Vagina (tissue), 2 donors: Measurements from ENCODE around the gene MRGPRE. TPM values are rescaled to one million over a fixed set of nuclear protein-coding genes. Genes with fewer than 3 reads are reported as not detected.

Source experiments
- DNase-seq, 2 donors: peaks; one replicate each; pipeline ENCODE4 v3.0.0-alpha.2; 2017; ENCODE audit errors: extremely low spot score in 2 of 2
- H3K27ac ChIP-seq: fragments of 200-600 bp; sonication (generic); one replicate; pipeline ENCODE4 v1.5.1; 2019
- H3K27me3 ChIP-seq: fragments of 200-600 bp; sonication (generic); one replicate; pipeline ENCODE4 v1.5.1; 2019
- H3K36me3 ChIP-seq, 2 donors: fragments of 200-600 bp; sonication (generic); one replicate each; pipeline ENCODE4 v1.5.1; 2017 to 2019
- H3K4me1 ChIP-seq: fragments of 200-600 bp; sonication (generic); one replicate; pipeline ENCODE4 v1.5.1; 2019
- H3K4me3 ChIP-seq, 2 donors: fragments of 200-600 bp; sonication (generic); 1 replicate in 1 of 2; 2 replicates in 1 of 2; pipeline ENCODE4 v1.5.1; 2016 to 2019
- H3K9me3 ChIP-seq: fragments of 200-600 bp; sonication (generic); one replicate; pipeline ENCODE4 v1.5.1; 2019
- CTCF ChIP-seq, 3 experiments: fragments of 450-650 bp in 2 of 3; fragments of 200-600 bp in 1 of 3; sonication (generic) in 1 of 3; IDR thresholded peaks; one replicate each; pipeline ENCODE4 v1.5.1; 2017 to 2019; ENCODE audit warnings: antibody characterized with exemption in 3 of 3, mild to moderate bottlenecking in 2 of 3, moderate library complexity in 2 of 3
- POLR2A ChIP-seq, 2 donors: fragments of 450-650 bp; IDR thresholded peaks; one replicate each; pipeline ENCODE4 v1.6.1; 2017; ENCODE audit warnings: antibody characterized with exemption in 2 of 2, mild to moderate bottlenecking in 2 of 2, moderate library complexity in 2 of 2
- POLR2AphosphoS5 ChIP-seq, 2 donors: sonication (generic); formaldehyde crosslinking; IDR thresholded peaks; one replicate each; pipeline ENCODE4 v1.9.0; 2017; ENCODE audit warnings: antibody characterized with exemption in 2 of 2, mild to moderate bottlenecking in 2 of 2, low read depth in 1 of 2; ENCODE audit not compliant: insufficient read depth in 1 of 2
- intact Hi-C: fragments of 100-400 bp; cut with DNase I; formaldehyde crosslinking; loops from one replicate; pipeline ENCODE4 v1.15.1; 2023
- total RNA-seq: library from RNA; depleted of rRNA; stranded (reverse); fragments of >200 nt; gene quantifications from one replicate; pipeline ENCODE4 v1.2.3, GENCODE V29; 2016

MRGPRE gene
- total RNA-seq, 1 donor from 2014 or later = not detected

GRCh38 chr11:3220521-3221407 lies 11.5 kb downstream of the MRGPRE start:
- Histone ChIP-seq H3K4me1 (peaks cover 16% of the 10 kb centered on the region), H3K27me3 (no peaks in the 10 kb centered on the region), H3K27ac (no peak overlapping the region), H3K36me3 (no peaks in the 10 kb centered on the region), H3K9me3 (no peaks in the 10 kb centered on the region), H3K4me3 (no peak overlapping the region)
- intact Hi-C loops = no loop called here
- no peak for TF ChIP-seq CTCF (IDR thresholded peaks at IDR 0.05)
- TF ChIP-seq POLR2AphosphoS5 (IDR thresholded peaks at IDR 0.05; ENCODE audit: insufficient read depth in 1 of 2, low read depth in 1 of 2) = no peak
- TF ChIP-seq POLR2A (IDR thresholded peaks at IDR 0.05) = no peak
- no peak for DNase-seq

- Histone ChIP-seq H3K27me3 (no peaks in the 10 kb centered on the region), H3K9me3 (no peaks in the 10 kb centered on the region), H3K27ac (no peak overlapping the region), H3K36me3 (no peaks in the 10 kb centered on the region), H3K4me1 (peaks cover 16% of the 10 kb centered on the region), H3K4me3 (no peak overlapping the region)
- TF ChIP-seq POLR2A (IDR thresholded peaks at IDR 0.05) = no peak
- no peak for TF ChIP-seq POLR2AphosphoS5 (IDR thresholded peaks at IDR 0.05; ENCODE audit: insufficient read depth in 1 of 2, low read depth in 1 of 2)
- no peak for TF ChIP-seq CTCF (IDR thresholded peaks at IDR 0.05)
- intact Hi-C loops = no loop called here
- no peak for DNase-seq
Measured at GRCh38 chr11:3220101-3220500, 12.1 kb downstream of the MRGPRE start.

- TF ChIP-seq POLR2AphosphoS5 (IDR thresholded peaks at IDR 0.05; ENCODE audit: insufficient read depth in 1 of 2, low read depth in 1 of 2) (no peak), POLR2A (IDR thresholded peaks at IDR 0.05) (no peak), CTCF (IDR thresholded peaks at IDR 0.05) (no peak)
- intact Hi-C loops = loop anchor here (5.0 to 10.0 kb wide), 2 partner anchors 115 to 182 kb away; no protein-coding TSS in a partner anchor
Measured at GRCh38 chr11:3219281-3219892, 12.8 kb downstream of the MRGPRE start.

GRCh38 chr11:3218483-3219280 lies 13.5 kb downstream of the MRGPRE start, which contains the start of gene MRGPRG:
MRGPRG (minus strand) TSS chr11:3218813; CDS start chr11:3218813, 0 bp downstream.
- no peak for TF ChIP-seq POLR2AphosphoS5 (IDR thresholded peaks at IDR 0.05; ENCODE audit: insufficient read depth in 1 of 2, low read depth in 1 of 2)
- intact Hi-C loops = loop anchor here (5.0 to 10.0 kb wide), 2 partner anchors 114 to 181 kb away; no protein-coding TSS in a partner anchor
- no peaks in the 10 kb centered on the region for H3K36me3 ChIP-seq
- no peaks in the 10 kb centered on the region for H3K9me3 ChIP-seq
- H3K27me3 ChIP-seq = no peaks in the 10 kb centered on the region
- H3K4me3 ChIP-seq = no peak within 1 kb of the TSS
- no peak within 1 kb of the TSS for H3K27ac ChIP-seq
- DNase-seq = no peak
- H3K4me1 ChIP-seq = peaks cover 16% of the 10 kb centered on the region

More at GRCh38 chr11:3219281-3219892, 12.8 kb downstream of the MRGPRE start:
- Histone ChIP-seq H3K9me3 (no peaks in the 10 kb centered on the region), H3K4me3 (no peak overlapping the region), H3K27ac (no peak overlapping the region), H3K36me3 (no peaks in the 10 kb centered on the region), H3K4me1 (peaks cover 16% of the 10 kb centered on the region), H3K27me3 (no peaks in the 10 kb centered on the region)
- no peak for DNase-seq
